Osteocyte (in vitro differentiated cells): ENCODE measurements around the gene UBD. TPM values are rescaled to one million over a fixed set of nuclear protein-coding genes. Genes with fewer than 3 reads are reported as not detected.

Experiments
- DNase-seq: peaks from one replicate; pipeline ENCODE4 v3.0.0; 2021; ENCODE audit warnings: mixed read lengths; ENCODE audit not compliant: unreplicated experiment; ENCODE audit errors: extremely low spot score
- H3K27ac Mint-ChIP-seq: one replicate; pipeline ENCODE4 v1.8.0; 2021; ENCODE audit warnings: mild to moderate bottlenecking, mixed read lengths; ENCODE audit not compliant: unreplicated experiment
- H3K27me3 Mint-ChIP-seq: one replicate; pipeline ENCODE4 v1.8.0; 2021; ENCODE audit warnings: mixed read lengths; ENCODE audit not compliant: unreplicated experiment
- H3K36me3 Mint-ChIP-seq: one replicate; pipeline ENCODE4 v1.8.0; 2021; ENCODE audit warnings: mixed read lengths; ENCODE audit not compliant: unreplicated experiment
- H3K4me1 Mint-ChIP-seq: one replicate; pipeline ENCODE4 v1.8.0; 2021; ENCODE audit warnings: mixed read lengths; ENCODE audit not compliant: unreplicated experiment
- H3K4me3 Mint-ChIP-seq: one replicate; pipeline ENCODE4 v1.8.0; 2021; ENCODE audit warnings: mild to moderate bottlenecking, moderate library complexity, mixed read lengths; ENCODE audit not compliant: unreplicated experiment
- H3K9me3 Mint-ChIP-seq: one replicate; pipeline ENCODE4 v1.8.0; 2021; ENCODE audit warnings: mixed read lengths; ENCODE audit not compliant: unreplicated experiment
- long read RNA-seq: library from polyadenylated mRNA; unstranded; transcript quantifications from one replicate; pipeline ENCODE4 v2.0.0, GENCODE V29; 2021
- total RNA-seq: library from RNA; stranded (reverse); gene quantifications from 2 replicates; pipeline ENCODE4 v1.2.1, GENCODE V29; 2021
- TF ChIP-seq, protein P1 (sequence below): fragments of 200-600 bp; sonication (generic); IDR thresholded peaks from 2 replicates; pipeline ENCODE4 v1.5.0; 2021; ENCODE audit warnings: antibody characterized with exemption, mild to moderate bottlenecking, moderate library complexity

UBD gene
- not detected in 2 replicates for total RNA-seq
- long read RNA-seq: 0 reads

DNA sequence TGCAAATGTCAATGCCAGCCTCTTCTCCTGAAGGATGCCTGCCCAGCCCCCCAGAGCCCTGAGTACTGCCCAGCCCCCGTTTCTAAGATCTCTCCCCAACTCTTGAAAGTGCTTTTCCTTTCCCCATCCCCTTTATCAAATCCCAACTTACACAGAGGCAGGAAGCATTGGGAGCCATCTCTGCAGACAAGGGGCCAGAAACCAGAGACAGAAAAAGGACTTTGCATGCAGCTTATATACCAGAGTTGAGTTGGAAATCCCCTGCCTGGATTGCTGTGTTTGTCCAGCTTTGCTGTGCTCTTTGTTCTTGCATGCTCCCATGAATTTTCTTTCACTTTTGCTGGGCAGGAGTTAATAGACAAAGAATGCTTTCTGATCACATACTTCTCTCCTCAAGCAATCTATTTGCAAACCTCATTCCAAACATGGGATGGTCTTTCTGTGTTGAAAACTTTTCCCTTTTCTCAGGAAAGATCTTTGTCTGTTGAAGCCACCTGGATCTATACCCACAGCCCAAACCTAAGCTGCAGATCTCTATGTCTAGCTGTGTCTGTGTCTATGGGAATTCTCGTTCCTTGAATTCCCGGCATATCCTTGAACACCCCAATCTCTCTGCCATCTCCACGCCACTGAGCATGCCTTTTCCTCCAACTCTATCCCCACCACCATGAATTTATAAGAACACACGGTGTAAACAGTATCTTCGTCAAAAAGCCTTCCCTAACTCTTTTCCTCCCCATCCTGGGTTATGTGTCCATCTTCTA is at the start of gene UBD:
UBD (minus strand) TSS at position 209 of the 764 bp plus-strand sequence; CDS start at position 178, 31 bp downstream.
- no peaks in the 10 kb centered on the region for H3K36me3 Mint-ChIP-seq
- peaks cover 45% of the 10 kb centered on the region for H3K27me3 Mint-ChIP-seq
- H3K9me3 Mint-ChIP-seq: no peaks in the 10 kb centered on the region
- H3K4me3 Mint-ChIP-seq: no peak within 1 kb of the TSS
- DNase-seq: no peak
- no peaks in the 10 kb centered on the region for H3K4me1 Mint-ChIP-seq
- TF ChIP-seq, protein P1, sequence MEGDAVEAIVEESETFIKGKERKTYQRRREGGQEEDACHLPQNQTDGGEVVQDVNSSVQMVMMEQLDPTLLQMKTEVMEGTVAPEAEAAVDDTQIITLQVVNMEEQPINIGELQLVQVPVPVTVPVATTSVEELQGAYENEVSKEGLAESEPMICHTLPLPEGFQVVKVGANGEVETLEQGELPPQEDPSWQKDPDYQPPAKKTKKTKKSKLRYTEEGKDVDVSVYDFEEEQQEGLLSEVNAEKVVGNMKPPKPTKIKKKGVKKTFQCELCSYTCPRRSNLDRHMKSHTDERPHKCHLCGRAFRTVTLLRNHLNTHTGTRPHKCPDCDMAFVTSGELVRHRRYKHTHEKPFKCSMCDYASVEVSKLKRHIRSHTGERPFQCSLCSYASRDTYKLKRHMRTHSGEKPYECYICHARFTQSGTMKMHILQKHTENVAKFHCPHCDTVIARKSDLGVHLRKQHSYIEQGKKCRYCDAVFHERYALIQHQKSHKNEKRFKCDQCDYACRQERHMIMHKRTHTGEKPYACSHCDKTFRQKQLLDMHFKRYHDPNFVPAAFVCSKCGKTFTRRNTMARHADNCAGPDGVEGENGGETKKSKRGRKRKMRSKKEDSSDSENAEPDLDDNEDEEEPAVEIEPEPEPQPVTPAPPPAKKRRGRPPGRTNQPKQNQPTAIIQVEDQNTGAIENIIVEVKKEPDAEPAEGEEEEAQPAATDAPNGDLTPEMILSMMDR: no peak
- H3K27ac Mint-ChIP-seq: no peak within 1 kb of the TSS

DNA sequence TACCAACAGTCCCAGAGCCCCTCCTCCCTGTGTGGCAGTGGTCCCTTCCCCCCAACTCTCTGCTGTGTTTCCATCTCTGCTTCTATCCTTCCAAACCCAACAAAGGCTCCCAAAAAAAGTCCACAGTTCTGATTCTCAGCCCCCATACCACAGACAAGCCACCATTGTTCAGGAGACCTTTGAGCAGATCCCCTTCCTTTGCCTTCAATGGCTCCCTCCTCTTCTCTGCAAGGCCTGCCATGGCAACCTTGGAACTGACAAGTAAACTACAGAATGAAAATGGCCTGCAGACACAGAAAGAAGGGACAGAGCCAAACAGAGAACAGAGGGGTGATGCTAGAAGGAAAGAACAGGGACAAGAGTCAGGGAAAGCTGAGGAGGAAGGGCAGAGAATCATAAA is 48.6 kb upstream of the UBD start:
- no peaks in the 10 kb centered on the region for H3K4me1 Mint-ChIP-seq
- TF ChIP-seq, protein P1: no peak
- H3K9me3 Mint-ChIP-seq: no peaks in the 10 kb centered on the region
- H3K27ac Mint-ChIP-seq: no peak overlapping the region
- H3K36me3 Mint-ChIP-seq: peaks cover 67% of the 10 kb centered on the region
- DNase-seq: no peak
- no peaks in the 10 kb centered on the region for H3K27me3 Mint-ChIP-seq
- no peak overlapping the region for H3K4me3 Mint-ChIP-seq

DNA sequence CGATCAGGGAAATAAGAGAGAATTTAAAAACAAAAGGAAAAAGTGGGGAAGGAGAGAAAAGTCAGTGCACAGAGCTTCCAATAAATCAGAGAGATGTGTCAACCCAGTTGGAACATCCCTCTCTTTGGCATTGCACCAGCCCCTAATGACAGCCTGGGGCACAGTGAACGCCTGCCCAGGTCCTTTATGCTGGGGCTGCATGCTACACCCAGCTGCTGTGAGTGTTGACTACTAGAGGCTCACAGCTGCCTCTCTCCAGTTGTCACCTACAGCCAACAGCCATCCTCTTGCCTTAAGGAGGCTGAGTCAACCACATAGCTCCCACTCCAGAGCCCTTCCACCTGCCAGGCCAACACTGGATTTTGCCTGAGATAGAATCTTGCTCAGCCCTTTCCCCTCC is 44.4 kb upstream of the UBD start:
- Mint-ChIP-seq H3K9me3 (no peaks in the 10 kb centered on the region), H3K4me3 (no peak overlapping the region), H3K27me3 (no peaks in the 10 kb centered on the region), H3K27ac (no peak overlapping the region), H3K36me3 (peaks cover 70% of the 10 kb centered on the region), H3K4me1 (no peaks in the 10 kb centered on the region)
- no peak for DNase-seq
- TF ChIP-seq, protein P1: no peak

DNA sequence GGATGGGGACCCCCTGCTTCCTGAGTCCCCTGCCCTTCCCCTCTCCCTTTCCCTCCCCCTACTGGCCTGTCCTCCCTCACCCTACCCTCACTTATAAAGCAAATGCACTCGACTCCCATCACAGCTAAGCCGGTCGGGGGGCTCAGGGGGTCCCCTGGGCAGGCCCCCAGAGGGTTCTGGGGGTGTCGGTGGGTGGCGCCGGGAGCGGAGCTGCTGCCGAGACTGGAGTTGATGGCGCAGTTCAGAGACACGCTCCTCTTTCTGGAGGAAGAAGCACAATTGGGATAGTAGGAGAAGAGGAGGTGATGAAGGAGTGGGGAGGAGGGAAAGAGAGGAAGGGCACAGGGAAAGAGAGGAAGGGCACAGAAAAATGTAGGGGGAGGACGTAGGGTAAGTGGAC is 43.9 kb upstream of the UBD start:
- no peak for DNase-seq
- H3K4me3 Mint-ChIP-seq: no peak overlapping the region
- TF ChIP-seq, protein P1: no peak
- peaks cover 69% of the 10 kb centered on the region for H3K36me3 Mint-ChIP-seq
- H3K27me3 Mint-ChIP-seq: no peaks in the 10 kb centered on the region
- H3K9me3 Mint-ChIP-seq: no peaks in the 10 kb centered on the region
- H3K4me1 Mint-ChIP-seq: no peaks in the 10 kb centered on the region
- no peak overlapping the region for H3K27ac Mint-ChIP-seq

DNA sequence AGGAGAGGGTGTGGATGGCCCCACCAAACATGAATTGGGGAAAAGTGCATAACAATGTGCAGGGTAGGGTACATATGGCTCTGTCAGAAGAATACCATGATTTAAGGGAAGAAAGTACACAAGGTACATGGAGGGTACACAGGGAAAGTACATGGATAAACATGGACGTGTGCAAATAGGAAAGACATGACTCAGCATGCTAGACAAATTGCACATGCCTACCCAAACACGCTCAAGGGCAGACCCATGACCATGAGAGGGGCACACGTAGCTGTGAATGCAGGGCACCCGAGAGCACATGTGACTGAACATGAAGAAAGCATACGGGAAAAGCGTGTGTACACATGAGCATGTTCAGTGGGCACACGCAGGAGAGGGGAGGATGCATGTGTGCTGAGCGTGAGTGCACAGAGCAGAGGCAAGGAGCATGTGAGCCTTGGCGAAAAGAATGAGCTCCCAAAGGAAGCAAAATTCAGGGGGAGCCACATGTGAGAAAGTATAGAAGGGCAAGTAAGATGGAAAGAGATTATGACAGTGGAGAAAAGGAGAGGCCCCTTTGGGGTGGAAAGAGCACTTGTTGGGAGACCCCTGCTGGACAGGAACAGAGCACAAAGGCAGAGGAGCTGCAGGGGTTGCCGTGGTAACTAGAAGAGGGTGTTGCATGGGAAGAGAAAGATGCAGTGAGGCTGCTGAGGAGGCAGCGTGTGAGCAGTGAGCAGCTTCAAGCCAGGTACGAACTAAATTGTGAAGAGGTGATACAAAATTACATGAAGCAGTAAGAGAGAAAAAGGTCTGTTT is 43.2 kb upstream of the UBD start:
- peaks cover 67% of the 10 kb centered on the region for H3K36me3 Mint-ChIP-seq
- no peaks in the 10 kb centered on the region for H3K27me3 Mint-ChIP-seq
- H3K9me3 Mint-ChIP-seq: no peaks in the 10 kb centered on the region
- DNase-seq: no peak
- no peaks in the 10 kb centered on the region for H3K4me1 Mint-ChIP-seq
- H3K4me3 Mint-ChIP-seq: no peak overlapping the region
- TF ChIP-seq, protein P1: peak; percentile 25
- no peak overlapping the region for H3K27ac Mint-ChIP-seq
